ENCODE data around the gene SLC16A7.

The SLC16A7 gene

DNA sequence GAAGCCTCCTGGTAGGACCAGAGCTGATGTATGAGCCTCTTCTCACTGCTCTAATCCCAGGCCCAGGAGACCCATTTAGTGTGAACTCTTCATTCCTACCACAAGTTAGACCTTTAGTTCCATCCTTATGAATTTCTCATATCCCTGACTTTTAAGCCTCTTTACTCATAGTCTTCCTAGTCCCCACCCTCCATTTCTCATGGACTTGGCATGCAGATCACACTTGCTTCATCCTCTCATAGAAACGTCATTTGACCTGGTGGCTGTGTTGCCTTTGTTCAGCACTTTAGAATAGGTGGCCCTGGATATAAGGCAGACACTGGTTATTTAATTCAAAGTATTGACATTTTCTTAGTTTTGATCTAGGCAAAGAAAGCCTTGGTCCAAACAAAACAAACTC, 99.5 kb downstream of the SLC16A7 start:
- no peak overlapping the region for H3K27ac ChIP-seq

DNA sequence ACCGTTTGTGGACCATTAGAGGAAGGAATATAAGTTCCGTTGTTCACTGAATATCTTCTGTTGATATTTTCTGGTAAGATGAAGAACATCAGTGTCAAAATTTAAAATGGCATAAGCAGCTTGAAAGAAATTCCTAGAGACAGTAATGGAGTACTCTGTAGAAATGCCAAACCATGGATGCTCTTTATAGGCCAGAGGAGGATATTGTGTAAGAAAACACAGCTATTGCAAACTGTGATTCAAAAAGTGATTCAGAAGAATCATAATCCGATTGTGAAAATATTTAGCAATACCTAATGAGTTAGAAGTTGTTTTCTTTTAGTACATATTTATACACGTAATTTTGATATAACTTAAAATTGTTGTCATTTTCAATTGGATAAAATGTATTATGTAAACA, 102.8 kb downstream of the SLC16A7 start:
- TF ChIP-seq, protein P1, sequence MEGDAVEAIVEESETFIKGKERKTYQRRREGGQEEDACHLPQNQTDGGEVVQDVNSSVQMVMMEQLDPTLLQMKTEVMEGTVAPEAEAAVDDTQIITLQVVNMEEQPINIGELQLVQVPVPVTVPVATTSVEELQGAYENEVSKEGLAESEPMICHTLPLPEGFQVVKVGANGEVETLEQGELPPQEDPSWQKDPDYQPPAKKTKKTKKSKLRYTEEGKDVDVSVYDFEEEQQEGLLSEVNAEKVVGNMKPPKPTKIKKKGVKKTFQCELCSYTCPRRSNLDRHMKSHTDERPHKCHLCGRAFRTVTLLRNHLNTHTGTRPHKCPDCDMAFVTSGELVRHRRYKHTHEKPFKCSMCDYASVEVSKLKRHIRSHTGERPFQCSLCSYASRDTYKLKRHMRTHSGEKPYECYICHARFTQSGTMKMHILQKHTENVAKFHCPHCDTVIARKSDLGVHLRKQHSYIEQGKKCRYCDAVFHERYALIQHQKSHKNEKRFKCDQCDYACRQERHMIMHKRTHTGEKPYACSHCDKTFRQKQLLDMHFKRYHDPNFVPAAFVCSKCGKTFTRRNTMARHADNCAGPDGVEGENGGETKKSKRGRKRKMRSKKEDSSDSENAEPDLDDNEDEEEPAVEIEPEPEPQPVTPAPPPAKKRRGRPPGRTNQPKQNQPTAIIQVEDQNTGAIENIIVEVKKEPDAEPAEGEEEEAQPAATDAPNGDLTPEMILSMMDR (IDR thresholded peaks at IDR 0.05), result no peak
- TF ChIP-seq ZFX (IDR thresholded peaks at IDR 0.05; ENCODE audit: borderline replicate concordance), result no peak
- H3K27ac ChIP-seq, result no peak overlapping the region

More for the DNA sequence above, 99.5 kb downstream of the SLC16A7 start:
- TF ChIP-seq ZFX (IDR thresholded peaks at IDR 0.05; ENCODE audit: borderline replicate concordance), result no peak
- TF ChIP-seq, protein P1 (IDR thresholded peaks at IDR 0.05), result no peak

DNA sequence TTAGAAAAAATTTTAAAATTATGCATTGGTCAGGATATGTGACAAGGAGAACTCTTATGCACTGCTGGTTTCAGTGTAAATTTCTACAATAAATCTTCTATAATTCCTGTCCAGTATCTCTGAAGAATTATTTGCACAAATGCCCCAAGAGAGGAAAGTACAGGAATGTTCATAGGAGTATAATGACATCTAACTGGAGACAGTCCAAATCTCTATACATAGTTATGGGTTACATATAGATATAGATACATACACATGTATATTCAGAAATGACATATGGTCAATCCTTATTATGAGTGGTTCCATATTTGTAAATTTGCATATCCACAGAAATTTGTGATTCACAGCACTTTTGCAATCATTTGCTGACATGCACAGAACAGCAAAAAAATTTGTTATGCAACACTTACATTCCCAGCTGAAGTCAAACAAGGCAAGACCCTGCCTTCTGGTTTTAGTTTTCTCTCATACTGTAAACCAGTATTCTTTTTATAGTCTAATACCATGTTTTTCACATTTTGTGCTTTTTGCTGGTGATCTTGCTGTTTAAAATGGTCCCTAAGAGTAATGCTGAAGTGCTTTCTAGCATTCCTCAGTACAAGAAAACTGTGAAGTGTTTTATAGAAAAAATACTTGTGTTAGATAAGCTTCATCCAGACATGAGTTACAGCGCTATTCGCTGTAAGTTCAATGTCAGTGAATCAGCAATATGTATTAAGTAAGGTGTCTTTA, 103.8 kb downstream of the SLC16A7 start:
- no peak overlapping the region for H3K27ac ChIP-seq
- TF ChIP-seq, protein P1 (IDR thresholded peaks at IDR 0.05), result no peak
- TF ChIP-seq ZFX (IDR thresholded peaks at IDR 0.05; ENCODE audit: borderline replicate concordance), result no peak

DNA sequence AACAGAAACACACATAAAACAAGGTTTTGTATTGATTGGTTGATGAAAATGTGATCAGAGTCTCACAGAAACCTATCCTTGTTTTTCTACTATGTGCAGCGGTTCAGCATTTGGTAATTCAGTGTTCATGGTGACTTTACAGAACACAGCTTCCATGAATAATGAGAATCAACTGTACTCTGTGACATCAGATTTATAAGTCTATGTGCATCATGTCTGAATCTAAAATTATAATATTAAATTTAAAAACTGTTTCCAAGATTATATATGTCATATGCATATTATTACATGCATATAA, 104.3 kb downstream of the SLC16A7 start:
- TF ChIP-seq, protein P1 (IDR thresholded peaks at IDR 0.05), result no peak
- no peak for TF ChIP-seq ZFX (IDR thresholded peaks at IDR 0.05; ENCODE audit: borderline replicate concordance)
- H3K27ac ChIP-seq, result no peak overlapping the region

DNA sequence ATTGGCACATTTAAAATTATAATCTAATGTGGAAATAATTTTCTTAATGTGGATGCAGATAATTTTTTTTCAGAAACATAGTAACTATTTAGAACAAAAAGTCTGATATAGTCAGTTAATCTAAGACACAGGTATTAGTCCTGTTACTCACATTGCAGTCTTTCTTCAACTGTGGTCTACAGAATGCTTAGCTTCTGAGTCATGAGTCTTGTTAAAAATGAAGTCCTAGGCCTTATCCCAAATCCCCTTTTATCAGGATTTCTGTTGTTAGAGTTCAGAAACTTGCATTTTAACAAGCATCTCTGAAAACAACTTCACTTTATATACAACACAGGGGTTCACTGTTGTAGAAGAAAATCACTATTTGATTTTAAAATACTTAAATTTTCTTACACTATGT, 112.2 kb downstream of the SLC16A7 start:
- no peak overlapping the region for H3K27ac ChIP-seq
- TF ChIP-seq ZFX (IDR thresholded peaks at IDR 0.05; ENCODE audit: borderline replicate concordance), result no peak
- TF ChIP-seq, protein P1 (IDR thresholded peaks at IDR 0.05), result no peak

DNA sequence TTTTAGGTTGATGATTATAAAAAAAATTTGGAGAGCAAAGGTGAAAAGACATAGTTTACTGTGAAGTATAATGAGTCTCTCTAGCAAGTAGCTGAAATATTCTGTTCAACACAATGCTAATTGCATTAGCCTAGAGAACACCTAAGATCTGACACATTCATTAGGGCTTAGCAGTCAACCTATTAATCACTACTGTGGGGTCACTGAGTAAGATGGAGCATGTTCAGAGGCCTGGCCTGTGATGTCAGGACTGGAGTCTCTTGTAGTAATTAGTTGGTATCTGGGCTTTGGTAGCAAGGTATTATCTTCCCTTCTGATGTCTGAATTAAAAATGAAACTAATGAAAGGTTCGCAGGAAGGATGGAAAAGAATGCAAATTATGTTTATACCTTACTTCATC, 112.7 kb downstream of the SLC16A7 start:
- TF ChIP-seq, protein P1 (IDR thresholded peaks at IDR 0.05), result no peak
- no peak for TF ChIP-seq ZFX (IDR thresholded peaks at IDR 0.05; ENCODE audit: borderline replicate concordance)
- H3K27ac ChIP-seq, result no peak overlapping the region

DNA sequence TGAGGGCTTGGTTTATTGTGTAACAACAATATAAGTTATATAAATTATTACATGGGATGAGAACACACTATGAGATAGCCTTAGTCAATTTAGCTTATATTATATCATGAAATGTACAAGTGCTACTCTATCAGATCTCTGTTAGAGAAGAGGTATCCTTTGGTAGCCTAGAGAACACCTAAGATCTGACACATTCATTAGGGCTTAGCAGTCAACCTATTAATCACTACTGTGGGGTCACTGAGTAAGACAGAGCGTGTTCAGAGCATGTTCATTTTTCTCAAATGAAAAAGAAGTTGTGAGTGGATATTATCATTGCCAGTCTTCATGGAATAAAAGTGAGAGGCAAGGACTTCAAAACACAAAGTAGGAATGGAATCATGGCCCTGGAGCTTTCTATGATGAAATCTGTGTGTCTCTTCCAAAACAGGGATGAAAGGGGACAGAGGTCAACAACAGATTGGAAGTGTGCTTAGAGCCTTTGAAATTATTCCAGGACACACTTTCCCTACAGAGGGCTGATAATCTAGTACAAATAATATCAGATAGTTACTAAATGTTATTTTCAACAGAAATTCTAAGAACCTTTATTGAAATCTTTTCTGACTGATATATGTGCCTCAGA, 114.3 kb downstream of the SLC16A7 start:
- no peak for TF ChIP-seq ZFX (IDR thresholded peaks at IDR 0.05; ENCODE audit: borderline replicate concordance)
- TF ChIP-seq, protein P1 (IDR thresholded peaks at IDR 0.05), result no peak
- H3K27ac ChIP-seq, result no peak overlapping the region

Data from 22Rv1 (cell line).